Cortex of kidney (tissue), 1 donor: ENCODE measurements around the gene C12orf76.

Source experiments
- DNase-seq: peaks from one replicate; lab custom pipeline; 2025; lab: John Stamatoyannopoulos, UW

Gene C12orf76

DNA sequence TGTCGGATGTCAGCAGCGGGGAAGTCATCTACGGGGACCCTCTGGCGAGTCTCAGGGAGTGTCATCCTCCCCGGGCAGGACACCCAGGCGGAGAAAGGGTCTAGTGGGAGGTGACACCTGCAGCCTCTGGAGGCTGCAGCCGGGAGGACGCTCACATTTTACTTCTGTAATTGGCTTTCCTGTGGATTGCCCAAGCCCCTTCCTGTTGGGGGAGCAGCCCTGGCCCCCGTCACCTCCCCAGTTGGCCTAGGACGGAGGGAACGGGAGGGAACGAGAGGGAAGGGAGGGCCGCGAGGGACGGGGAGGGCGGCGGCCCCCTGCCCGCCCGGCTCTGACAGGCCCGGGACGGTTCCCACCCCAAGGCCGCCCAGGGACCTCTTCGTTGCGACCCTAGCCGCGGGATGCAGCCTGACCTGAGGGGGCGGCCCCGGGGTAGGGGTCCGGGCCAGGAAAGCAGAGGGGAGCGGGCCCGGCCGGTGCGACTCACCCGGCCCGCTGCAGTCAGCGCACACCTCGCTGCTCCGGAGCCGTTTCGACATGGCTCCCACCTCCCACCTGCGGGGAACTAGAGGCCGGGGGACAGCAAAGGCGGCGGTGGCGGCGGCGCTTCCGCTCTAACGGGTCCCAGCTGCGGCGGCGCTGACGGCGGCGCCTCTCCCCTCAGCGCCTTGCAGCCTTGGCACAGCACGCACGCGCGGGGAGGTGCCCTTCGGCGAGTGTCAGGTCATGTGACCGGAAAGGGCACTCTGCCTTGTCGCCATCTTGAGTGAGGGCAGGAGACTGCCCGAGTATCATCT, 52.4 kb downstream of the C12orf76 start, which contains the start of gene GIT2:
Gene GIT2, minus strand, starts transcription at position 683 of the 797 bp plus-strand sequence. Its CDS starts 144 bp downstream, at position 539.
- peak; percentile 30 for DNase-seq

DNA sequence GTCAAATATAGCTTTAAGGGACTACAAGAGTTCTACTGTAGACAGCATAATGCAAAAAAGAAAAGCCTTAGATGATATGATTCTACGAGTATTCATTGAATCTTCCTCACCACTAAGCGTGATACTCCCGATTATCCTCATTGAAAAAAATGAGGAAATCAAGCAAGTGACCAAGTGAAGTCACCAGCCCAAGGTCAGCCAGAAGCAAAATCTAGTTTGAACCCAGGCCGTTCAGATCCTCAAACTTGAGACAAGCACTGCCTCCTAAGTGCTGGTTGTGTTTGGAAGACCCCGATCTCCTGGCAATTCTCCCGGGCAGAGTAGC, 53.0 kb downstream of the C12orf76 start:
- DNase-seq = no peak

DNA sequence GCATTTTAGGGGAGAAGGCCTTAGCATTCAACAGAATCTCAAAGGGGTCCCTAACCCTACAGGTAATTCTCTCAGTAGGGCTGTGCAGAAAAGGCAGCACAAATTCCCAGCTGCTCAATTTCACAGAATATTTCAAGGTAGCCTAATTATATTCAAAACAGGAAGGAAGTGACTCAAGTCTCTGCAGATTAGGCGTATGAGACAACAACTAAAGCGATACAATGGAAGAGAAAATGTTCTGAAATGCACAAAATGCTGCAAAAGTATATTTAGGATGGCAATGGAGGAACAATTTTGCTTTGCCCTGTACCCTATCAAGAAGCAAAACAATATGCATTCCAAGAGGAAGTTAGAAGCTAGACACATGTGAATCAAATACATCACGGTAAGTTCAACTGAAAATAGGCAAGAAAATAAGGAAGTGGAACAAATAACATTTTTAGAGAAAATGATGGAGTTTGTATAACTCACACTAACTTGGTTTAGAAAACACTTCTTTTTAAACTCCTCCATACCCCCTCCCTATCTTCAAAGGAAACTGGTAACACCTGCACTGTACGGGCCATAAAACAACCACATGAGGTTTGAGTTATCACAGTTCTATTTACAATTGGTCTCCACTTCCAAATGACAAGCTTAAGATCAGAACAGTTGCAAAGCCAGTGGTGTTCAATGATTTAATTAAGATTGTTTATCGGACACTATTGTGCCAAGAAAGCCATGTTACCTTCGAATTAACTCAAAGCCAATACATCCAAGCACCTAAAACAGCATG, 53.7 kb downstream of the C12orf76 start:
- no peak for DNase-seq

DNA sequence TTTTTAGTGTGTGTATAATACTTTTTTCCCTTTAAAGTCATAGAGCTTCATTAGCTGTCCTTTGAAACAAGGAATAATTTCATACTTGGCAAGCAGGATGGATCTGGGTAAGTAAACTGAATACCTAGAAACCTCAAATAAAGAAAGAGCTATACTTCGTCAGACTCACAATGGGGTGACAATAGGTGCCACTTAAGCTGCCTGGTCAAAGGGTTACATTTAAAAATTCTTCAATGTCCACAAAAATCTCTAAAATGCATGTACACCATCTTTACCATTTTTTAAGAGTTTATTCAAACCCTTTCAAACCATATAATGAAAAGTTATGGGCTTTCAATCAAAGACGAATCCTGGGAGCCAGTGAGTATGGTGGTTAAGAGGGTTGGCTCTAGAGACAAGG, 55.2 kb downstream of the C12orf76 start:
- DNase-seq = no peak

DNA sequence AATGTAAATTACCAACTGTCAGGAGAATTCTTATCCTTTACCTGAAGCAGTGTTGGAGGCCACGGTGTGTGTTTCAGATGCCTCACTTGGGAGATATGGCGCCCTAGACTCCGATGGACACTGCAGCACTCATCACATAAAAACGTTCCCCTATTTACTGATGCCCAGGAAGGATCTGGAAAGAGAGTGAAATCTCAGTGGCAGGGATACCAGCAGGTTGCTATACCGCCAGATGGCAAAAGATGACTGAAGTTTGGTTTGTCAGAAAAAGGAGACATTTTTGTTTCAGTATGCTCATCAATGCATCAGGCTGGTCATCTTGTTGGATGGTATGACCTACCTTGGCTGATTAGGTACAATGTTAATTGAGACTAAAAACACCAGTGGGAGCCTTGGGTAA, 56.7 kb downstream of the C12orf76 start:
- no peak for DNase-seq
